Gastroesophageal sphincter (tissue), 4 donors: ENCODE measurements around the gene MAL. TPM values are rescaled to one million over a fixed set of nuclear protein-coding genes. Genes with fewer than 3 reads are reported as not detected.

ENCODE experiments used
- ATAC-seq: fragments of 150-250 bp; one replicate; pipeline ENCODE4 v1.9.1; 2016; ENCODE audit warnings: mild to moderate bottlenecking, moderate library complexity
- H3K27ac ChIP-seq, 4 donors: fragments of 200-600 bp; sonication (generic) in 3 of 4; 1 replicate in 3 of 4; 2 replicates in 1 of 4; pipeline ENCODE4 v1.5.1; 2016 to 2019
- H3K27me3 ChIP-seq: fragments of 200-600 bp; sonication (generic); one replicate; pipeline ENCODE4 v1.5.1; 2019
- H3K36me3 ChIP-seq, 2 donors: fragments of 200-600 bp; sonication (generic); one replicate each; pipeline ENCODE4 v1.5.1; 2019; ENCODE audit warnings: control low read depth in 1 of 2
- H3K4me1 ChIP-seq, 3 donors: fragments of 200-600 bp; sonication (generic); 1 replicate in 2 of 3; 2 replicates in 1 of 3; pipeline ENCODE4 v1.5.1; 2016 to 2019; ENCODE audit warnings: control low read depth in 2 of 3
- H3K4me3 ChIP-seq, 2 donors: fragments of 200-600 bp; sonication (generic); one replicate each; pipeline ENCODE4 v1.5.1; 2019; ENCODE audit warnings: mild to moderate bottlenecking in 1 of 2, moderate library complexity in 1 of 2
- H3K9me3 ChIP-seq, 3 donors: fragments of 200-600 bp; sonication (generic); one replicate each; pipeline ENCODE4 v1.5.1; 2017 to 2019; ENCODE audit warnings: control low read depth in 2 of 3
- CTCF ChIP-seq, 4 experiments: fragments of 200-600 bp in 2 of 4; fragments of 450-650 bp in 2 of 4; sonication (generic) in 1 of 4; IDR thresholded peaks; one replicate each; pipeline ENCODE4 v1.5.1; 2017 to 2019; ENCODE audit warnings: antibody characterized with exemption in 4 of 4, mild to moderate bottlenecking in 2 of 4, moderate library complexity in 2 of 4
- EP300 ChIP-seq: sonication (generic); formaldehyde crosslinking; IDR thresholded peaks from one replicate; pipeline ENCODE4 v1.6.1; 2017; ENCODE audit warnings: antibody characterized with exemption, mild to moderate bottlenecking
- POLR2A ChIP-seq, 2 donors: fragments of 450-650 bp; IDR thresholded peaks; one replicate each; pipeline ENCODE4 v1.6.1; 2017; ENCODE audit warnings: antibody characterized with exemption in 2 of 2, mild to moderate bottlenecking in 2 of 2, moderate library complexity in 1 of 2
- POLR2AphosphoS5 ChIP-seq: sonication (generic); formaldehyde crosslinking; IDR thresholded peaks from one replicate; pipeline ENCODE4 v1.6.1; 2017; ENCODE audit warnings: antibody characterized with exemption
- WGBS, 2 donors: methylation state at CpG; one replicate each; pipeline ENCODE4 v1.1.5; 2018; ENCODE audit warnings: low coverage in 1 of 2; 5-methylcytosine and 5-hydroxymethylcytosine counted together
- total RNA-seq, 4 donors: library from RNA; depleted of rRNA; stranded (reverse); fragments of >200 nt; gene quantifications; one replicate each; pipeline ENCODE4 v1.1.0, GENCODE V29; 2016

MAL gene
- total RNA-seq, 4 donors from 2014 or later, result 21.3 to 39.8 (median 32.0) TPM

GRCh38 chr2:95010126-95010525 is 15.4 kb upstream of the MAL start:
- 45 to 55% methylated on average over 2 to 3 of the region's 10 CpGs for WGBS, 2 donors
- Histone ChIP-seq H3K27ac (no peak overlapping the region), H3K9me3 (no peaks in the 10 kb centered on the region), H3K36me3 (no peaks in the 10 kb centered on the region), H3K4me1 (no peaks in the 10 kb centered on the region), H3K4me3 (no peak overlapping the region), H3K27me3 (no peaks in the 10 kb centered on the region)
- TF ChIP-seq CTCF (IDR thresholded peaks at IDR 0.05), result no peak
- no peak for TF ChIP-seq POLR2A (IDR thresholded peaks at IDR 0.05)
- TF ChIP-seq EP300, result no peak
- no peak for TF ChIP-seq POLR2AphosphoS5
- ATAC-seq, result no peak

- Histone ChIP-seq H3K27ac (no peak overlapping the region), H3K36me3 (no peaks in the 10 kb centered on the region), H3K9me3 (no peaks in the 10 kb centered on the region), H3K4me3 (no peak overlapping the region), H3K4me1 (no peaks in the 10 kb centered on the region), H3K27me3 (no peaks in the 10 kb centered on the region)
- WGBS, 2 donors, result 90% methylated on average over 5 of the region's 9 CpGs; no CpG with 5 or more reads in 1 of the 2 donors
- ATAC-seq, result no peak
- no peak for TF ChIP-seq CTCF (IDR thresholded peaks at IDR 0.05)
- TF ChIP-seq POLR2A (IDR thresholded peaks at IDR 0.05), result no peak
- TF ChIP-seq EP300, result no peak
- TF ChIP-seq POLR2AphosphoS5, result no peak
Measured at GRCh38 chr2:95010718-95011117, 14.8 kb upstream of the MAL start.

- no peak overlapping the region for H3K4me3 ChIP-seq
- H3K27ac ChIP-seq, result no peak overlapping the region
- no peaks in the 10 kb centered on the region for H3K36me3 ChIP-seq
- H3K27me3 ChIP-seq, result no peaks in the 10 kb centered on the region
- H3K9me3 ChIP-seq, result no peaks in the 10 kb centered on the region
- no peak for ATAC-seq
- 79 to 89% methylated on average over 8 to 10 of the region's 10 CpGs for WGBS, 2 donors
- TF ChIP-seq POLR2AphosphoS5 (no peak), POLR2A (IDR thresholded peaks at IDR 0.05) (no peak), CTCF (IDR thresholded peaks at IDR 0.05) (no peak), EP300 (no peak)
- H3K4me1 ChIP-seq, result no peaks in the 10 kb centered on the region
Measured at GRCh38 chr2:95012881-95013550, 12.5 kb upstream of the MAL start.

- Histone ChIP-seq H3K27ac (no peak overlapping the region), H3K4me1 (no peaks in the 10 kb centered on the region), H3K36me3 (no peaks in the 10 kb centered on the region), H3K9me3 (no peaks in the 10 kb centered on the region), H3K27me3 (no peaks in the 10 kb centered on the region), H3K4me3 (no peak overlapping the region)
- TF ChIP-seq POLR2A (IDR thresholded peaks at IDR 0.05) (no peak), EP300 (no peak), CTCF (IDR thresholded peaks at IDR 0.05) (no peak), POLR2AphosphoS5 (no peak)
- 85% methylated on average over 3 of the region's 6 CpGs; no CpG with 5 or more reads in 1 of the 2 donors for WGBS, 2 donors
- no peak for ATAC-seq
Measured at GRCh38 chr2:95013726-95014125, 11.8 kb upstream of the MAL start.

- no peaks in the 10 kb centered on the region for H3K4me1 ChIP-seq
- WGBS, 2 donors, result 0 to 100% methylated on average over 1 to 2 of the region's 10 CpGs
- no peak overlapping the region for H3K4me3 ChIP-seq
- H3K27me3 ChIP-seq, result no peaks in the 10 kb centered on the region
- ATAC-seq, result no peak
- H3K27ac ChIP-seq, result no peak overlapping the region
- H3K36me3 ChIP-seq, result no peaks in the 10 kb centered on the region
- TF ChIP-seq CTCF (IDR thresholded peaks at IDR 0.05), result no peak
- no peak for TF ChIP-seq EP300
- TF ChIP-seq POLR2A (IDR thresholded peaks at IDR 0.05), result no peak
- TF ChIP-seq POLR2AphosphoS5, result no peak
- no peaks in the 10 kb centered on the region for H3K9me3 ChIP-seq
Measured at GRCh38 chr2:95014126-95014708, 11.3 kb upstream of the MAL start.
